GM12878 (cell line): Measurements from ENCODE around the gene ATF7. TPM values are rescaled to one million over a fixed set of nuclear protein-coding genes. Genes with fewer than 3 reads are reported as not detected.

Source experiments
- ATAC-seq: fragments of 200-7000 bp; cut with Tn5 transposase; 3 replicates; pipeline ENCODE4 v1.9.1; 2020; ENCODE audit warnings: mild to moderate bottlenecking, moderate library complexity
- BruUV-seq: library from RNA; stranded (reverse); fragments of 400-500 nt; replicated peaks from 2 replicates; lab custom pipeline; 2021; lab: Mats Ljungman, UMichigan
- CTCF ChIA-PET: fragments of 300-600 bp; sonication (Branson Sonifier 250); formaldehyde crosslinking; extraction: SDS; loops from one replicate; lab custom pipeline; 2021; ENCODE audit warnings: inconsistent platforms; lab: Yijun Ruan, JAX
- POLR2A ChIA-PET: fragments of 350-600 bp; formaldehyde crosslinking; extraction: SDS; loops from one replicate; lab custom pipeline; 2021; ENCODE audit warnings: inconsistent platforms; lab: Charles Lee
- RAD21 ChIA-PET: fragments of 300-600 bp; sonication (Branson Sonifier 250); formaldehyde crosslinking; loops from one replicate; lab custom pipeline; 2023; ENCODE audit warnings: antibody characterized with exemption; ENCODE audit not compliant: unreplicated experiment; lab: Charles Lee
- SMC1A ChIA-PET: fragments of 300-600 bp; sonication (Branson Sonifier 250); formaldehyde crosslinking; loops from one replicate; lab custom pipeline; 2023; ENCODE audit not compliant: unreplicated experiment, uncharacterized antibody; lab: Charles Lee
- DNase-seq: peaks from one replicate; pipeline ENCODE4 v3.0.0-alpha.2; 2011; ENCODE audit warnings: low read depth, low spot score
- FAIRE-seq: peaks from 3 replicates; lab custom pipeline; 2011; peaks lifted over from hg19 to GRCh38; lab: Jason Lieb, UNC
- H2AFZ ChIP-seq: 2 replicates; pipeline ENCODE4 v1.6.0; 2011; ENCODE audit warnings: low read depth, low read length, control low read depth; ENCODE audit not compliant: control insufficient read depth
- H3K27ac ChIP-seq: 2 replicates; pipeline ENCODE4 v1.5.1; 2011; ENCODE audit warnings: control low read depth; ENCODE audit not compliant: control insufficient read depth, insufficient read depth
- H3K27me3 ChIP-seq, 2 experiments: replicated peaks in 1 of 2; 2 replicates each; pipeline versions ENCODE4 v1.6.0 to v1.6.1; 2011; ENCODE audit warnings: low read length in 1 of 2; ENCODE audit not compliant: control insufficient read depth in 2 of 2, insufficient read depth in 2 of 2
- H3K36me3 ChIP-seq, 2 experiments: 2 replicates each; pipeline ENCODE4 v1.5.1; 2011; ENCODE audit warnings: low read length in 1 of 2; ENCODE audit not compliant: control insufficient read depth in 2 of 2, insufficient read depth in 2 of 2
- H3K4me1 ChIP-seq: 2 replicates; pipeline ENCODE4 v1.6.1; 2011; ENCODE audit warnings: mild to moderate bottlenecking, low read length, moderate library complexity, mixed read lengths; ENCODE audit not compliant: control insufficient read depth, insufficient read depth
- H3K4me2 ChIP-seq: 2 replicates; pipeline ENCODE4 v1.6.0; 2011; ENCODE audit warnings: control low read depth; ENCODE audit not compliant: control insufficient read depth, insufficient read depth
- H3K4me3 ChIP-seq: fragments of 200-600 bp; sonication (generic); 2 replicates; pipeline ENCODE4 v1.5.1; 2016
- H3K79me2 ChIP-seq: 2 replicates; pipeline ENCODE4 v1.6.0; 2011; ENCODE audit warnings: low read length; ENCODE audit not compliant: control insufficient read depth, insufficient read depth
- H3K9ac ChIP-seq: 2 replicates; pipeline ENCODE4 v1.8.0; 2011; ENCODE audit warnings: low read length, control low read depth, mixed read lengths; ENCODE audit not compliant: control insufficient read depth, insufficient read depth
- H3K9me3 ChIP-seq: replicated peaks from 3 replicates; pipeline ENCODE4 v1.5.1; 2011; ENCODE audit warnings: mild to moderate bottlenecking, low read length; ENCODE audit not compliant: control insufficient read depth, insufficient read depth
- H4K20me1 ChIP-seq: 2 replicates; pipeline ENCODE4 v1.6.0; 2011; ENCODE audit not compliant: control insufficient read depth, insufficient read depth
- BCL3 ChIP-seq: IDR thresholded peaks from 2 replicates; pipeline ENCODE4 v1.6.1; 2011; ENCODE audit warnings: borderline replicate concordance, low read depth, mild to moderate bottlenecking, moderate library complexity, low read length; ENCODE audit not compliant: insufficient read depth, poor library complexity, severe bottlenecking
- BCLAF1 ChIP-seq: fragments of 450-650 bp; IDR thresholded peaks from 2 replicates; pipeline ENCODE4 v1.6.1; 2017; ENCODE audit warnings: antibody characterized with exemption, mild to moderate bottlenecking, moderate library complexity
- BMI1 ChIP-seq: fragments of 450-650 bp; IDR thresholded peaks from 2 replicates; pipeline ENCODE4 v1.6.1; 2016; ENCODE audit warnings: mild to moderate bottlenecking, moderate library complexity, borderline replicate concordance
- CREM ChIP-seq: IDR thresholded peaks from 2 replicates; pipeline ENCODE4 v1.6.1; 2014; ENCODE audit warnings: antibody characterized with exemption, low read depth
- E2F8 ChIP-seq: fragments of 450-650 bp; IDR thresholded peaks from 2 replicates; pipeline ENCODE4 v1.6.1; 2018; ENCODE audit warnings: mild to moderate bottlenecking, low read depth, moderate library complexity; ENCODE audit not compliant: partially characterized antibody
- IRF3 ChIP-seq: fragments of 450-650 bp; IDR thresholded peaks from 2 replicates; pipeline ENCODE4 v1.6.1; 2014; ENCODE audit warnings: mild to moderate bottlenecking
- RAD51 ChIP-seq: fragments of 450-650 bp; IDR thresholded peaks from 2 replicates; pipeline ENCODE4 v1.6.1; 2016; ENCODE audit warnings: moderate library complexity, mild to moderate bottlenecking, inconsistent platforms
- RELB ChIP-seq: fragments of 450-650 bp; IDR thresholded peaks from 2 replicates; pipeline ENCODE4 v1.6.1; 2017; ENCODE audit warnings: low read depth, mild to moderate bottlenecking, moderate library complexity
- WRNIP1 ChIP-seq: IDR thresholded peaks from 2 replicates; pipeline ENCODE4 v1.6.1; 2011; ENCODE audit warnings: low read depth, low read length, improper control_type of control experiment, borderline replicate concordance
- ZNF217 ChIP-seq: fragments of 450-650 bp; IDR thresholded peaks from 2 replicates; pipeline ENCODE4 v1.6.1; 2017; ENCODE audit warnings: antibody characterized with exemption, mild to moderate bottlenecking
- WGBS: methylation state at CpG from one replicate; pipeline ENCODE4 v1.1.6; 2016; ENCODE audit warnings: low lambda C conversion rate; ENCODE audit not compliant: insufficient replicate concordance, insufficient coverage; ENCODE audit errors: missing lambda C conversion rate; 5-methylcytosine and 5-hydroxymethylcytosine counted together
- in situ Hi-C: fragments of 300-500 bp; cut with MboI; formaldehyde crosslinking; loops from 9 replicates; pipeline ENCODE4 v1.14.3; 2018; ENCODE audit warnings: mixed read lengths
- intact Hi-C: fragments of 100-400 bp; cut with micrococcal nuclease; formaldehyde crosslinking; loops from one replicate; pipeline ENCODE4 v1.14.2; 2022; ENCODE audit not compliant: unreplicated experiment
- polyA plus RNA-seq, 11 experiments: library from polyadenylated mRNA; depleted of rRNA in 4 of 11; unstranded in 6 of 11; stranded (reverse) in 5 of 11; fragments of >200 nt; fragmentation: Nextera tagmentation in 4 of 11; fragmentation: Illumina TruSeq in 1 of 11; extraction: Ambion mirVana in 4 of 11; extraction: Trizol in 1 of 11; gene quantifications; 1 replicate in 1 of 11; 2 replicates in 10 of 11; pipeline versions ENCODE4 v1.2.1 to v1.2.3, GENCODE V29; 2011 to 2016; ENCODE audit warnings: inconsistent platforms in 2 of 11, missing spikeins in 2 of 11, low read depth in 1 of 11
- total RNA-seq, 4 experiments: library from RNA; depleted of rRNA in 3 of 4; stranded (reverse); fragments of >200 nt in 3 of 4; fragmentation: Illumina TruSeq in 1 of 4; extraction: Trizol in 1 of 4; gene quantifications; 2 replicates each; pipeline versions ENCODE4 v1.2.1 to v1.2.3, GENCODE V29; 2013 to 2021

The ATF7 gene
- total and polyA plus RNA-seq, 10 of the 15 experiments (the other 5 are each of a cell fraction or from before 2014, with no cell fraction given), result 9.1 to 30.7 (median 21.8) TPM

GRCh38 chr12:53644133-53644532 lies 18.0 kb upstream of the ATF7 start (continued):
- TF ChIP-seq RELB (no peak), RAD51 (no peak), ZNF217 (no peak), CREM (no peak), BMI1 (no peak), BCLAF1 (no peak)

- ChIA-PET CTCF (interaction anchor here (1.6 to 1.9 kb wide), 2 partner anchors 8 to 33 kb away, joined by 3 read pairs; partner anchors contain the start of gene ATP5MC2), POLR2A (interaction anchor here (0.6 kb wide), 1 partner anchor 853 kb away, joined by 7 read pairs; no protein-coding TSS in a partner anchor), SMC1A (no interaction called here), RAD21 (no interaction called here)
- Histone ChIP-seq H2AFZ (no peak overlapping the region), H3K27me3 (no peaks in the 10 kb centered on the region), H3K4me1 (no peaks in the 10 kb centered on the region), H3K9ac (no peak overlapping the region), H3K27ac (no peak overlapping the region), H3K9me3 (no peaks in the 10 kb centered on the region), H3K4me3 (no peak overlapping the region), H3K4me2 (no peak overlapping the region), H4K20me1 (no peaks in the 10 kb centered on the region), H3K79me2 (no peaks in the 10 kb centered on the region), H3K36me3 (no peaks in the 10 kb centered on the region)
- intact Hi-C loops, result no loop called here
- no TSS peak for BruUV-seq
- WGBS, result 52% methylated on average over 4 of the region's 5 CpGs
- no peak for FAIRE-seq
- ATAC-seq, result no peak
- in situ Hi-C loops, result no loop called here
- TF ChIP-seq BCL3, result no peak
- no peak for TF ChIP-seq WRNIP1
- TF ChIP-seq E2F8, result no peak
- TF ChIP-seq IRF3, result no peak
- DNase-seq, result no peak
Measured at GRCh38 chr12:53643232-53643979, 17.2 kb upstream of the ATF7 start.
